Psoas muscle (tissue), 8 donors: ENCODE data around the gene MYO1E. TPM values are rescaled to one million over a fixed set of nuclear protein-coding genes. Genes with fewer than 3 reads are reported as not detected.

Experiments used
- ATAC-seq, 4 donors: fragments of 200-7000 bp; cut with Tn5 transposase; one replicate each; pipeline ENCODE4 v1.9.1; 2020; ENCODE audit warnings: moderate library complexity in 3 of 4, mild to moderate bottlenecking in 2 of 4
- DNase-seq, 2 donors: peaks; one replicate each; pipeline ENCODE4 v3.0.0-alpha.2; 2020
- H3K27ac ChIP-seq: fragments of 200-600 bp; one replicate; pipeline ENCODE4 v1.8.0; 2022
- H3K27me3 ChIP-seq, 3 donors: fragments of 200-600 bp in 1 of 3; one replicate each; pipeline versions ENCODE4 v1.6.1 to v1.8.0; 2013 to 2022; ENCODE audit warnings: low read length in 2 of 3, mild to moderate bottlenecking in 2 of 3, moderate library complexity in 1 of 3; ENCODE audit not compliant: insufficient read depth in 3 of 3
- H3K36me3 ChIP-seq, 2 donors: fragments of 200-600 bp in 1 of 2; one replicate each; pipeline versions ENCODE4 v1.6.1 to v1.8.0; 2013 to 2022; ENCODE audit warnings: low read depth in 1 of 2, mild to moderate bottlenecking in 1 of 2, moderate library complexity in 1 of 2; ENCODE audit not compliant: insufficient read depth in 1 of 2
- H3K4me1 ChIP-seq: fragments of 200-600 bp; one replicate; pipeline ENCODE4 v1.8.0; 2022
- H3K4me3 ChIP-seq: fragments of 200-600 bp; one replicate; pipeline ENCODE4 v1.8.0; 2022; ENCODE audit warnings: mild to moderate bottlenecking
- H3K9me3 ChIP-seq: fragments of 200-600 bp; one replicate; pipeline ENCODE4 v1.8.0; 2022
- CTCF ChIP-seq: fragments of 200-600 bp; IDR thresholded peaks from one replicate; pipeline ENCODE4 v1.8.0; 2022; ENCODE audit warnings: antibody characterized with exemption
- WGBS, 3 donors: extraction: QIAGEN DNeasy Blood & Tissue Kit; methylation state at CpG; one replicate each; pipeline versions ENCODE4 v1.1.6 to v1.1.7; 2013; 5-methylcytosine and 5-hydroxymethylcytosine counted together
- intact Hi-C, 2 donors: fragments of 100-400 bp; cut with DNase I; formaldehyde crosslinking; loops; one replicate each; pipeline versions ENCODE4 v1.11.0 to v1.14.2; 2022
- polyA plus RNA-seq, 3 donors: library from polyadenylated mRNA; stranded (reverse); fragments of 200-250 nt; gene quantifications; one replicate each; pipeline ENCODE4 v1.2.3, GENCODE V29; 2013
- total RNA-seq, 4 donors: library from RNA; stranded (reverse); fragmentation: NEBNext Ultra II Directional in 2 of 4; extraction: Animal tissue kit (Norgen Biotek cat#: 25700) in 2 of 4; gene quantifications; one replicate each; pipeline versions ENCODE4 v1.2.1 to v1.2.4, GENCODE V29; 2021 to 2023
- donor health status: healthy with polysubstance abuse.
- donor health status: DM: no; HTN: no; CAD: no; lungs with moderate emphysema.
- donor health status: Bipolar disorder and iron deficiency.
- donor health status: healthy.
- donor health status: DM: yes; HTN: yes; CAD: no.
- donor health status: DM: no; HTN: no; CAD: no.
- donor health status: DM: no; HTN: no; CAD: no.
- donor health status: DM: yes; HTN: yes; CAD: no.

Gene MYO1E
- total and polyA plus RNA-seq, 7 donors, result 10.0 to 53.7 (median 26.3) TPM

- H3K9me3 ChIP-seq, result no peaks in the 10 kb centered on the region
- ATAC-seq (no peak), DNase-seq (no peak)
- TF ChIP-seq CTCF, result no peak
- H3K4me3 ChIP-seq, result no peak overlapping the region
- H3K4me1 ChIP-seq, result no peaks in the 10 kb centered on the region
- WGBS, 3 donors, result 86 to 89% (median 87%) methylated on average over 4 of the region's 4 CpGs
- H3K36me3 ChIP-seq, result peaks cover 2 to 26% of the 10 kb centered on the region in 2 donors
- H3K27me3 ChIP-seq, result no peaks in the 10 kb centered on the region
- no peak overlapping the region for H3K27ac ChIP-seq
- intact Hi-C loops, result no loop called here
Observed at GRCh38 chr15:59229015-59229414, 143.7 kb downstream of the MYO1E start.

DNA sequence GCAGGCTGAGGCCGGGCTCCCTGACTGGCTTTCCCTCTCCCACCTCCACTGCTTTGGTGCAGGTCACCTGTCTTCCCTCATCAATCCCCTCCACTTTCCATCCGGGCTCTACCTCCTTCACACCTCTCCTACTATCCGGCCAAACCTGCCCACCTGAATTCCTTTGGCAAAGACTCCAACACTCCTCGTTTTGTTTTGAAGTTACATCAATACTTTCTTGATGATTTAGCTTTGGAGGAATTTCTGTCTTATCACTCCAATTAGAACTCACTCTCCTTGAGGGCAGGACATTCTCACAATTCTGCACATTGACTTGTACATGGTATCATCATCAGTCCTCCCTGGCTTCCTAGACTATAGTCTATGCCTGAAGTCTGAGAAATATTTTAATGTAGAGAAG is 145.7 kb downstream of the MYO1E start:
- no peak for TF ChIP-seq CTCF
- intact Hi-C loops, result no loop called here
- ATAC-seq (no peak), DNase-seq (no peak)
- Histone ChIP-seq H3K4me3 (no peak overlapping the region), H3K36me3 (peaks cover 2 to 44% of the 10 kb centered on the region in 2 donors), H3K4me1 (peaks cover 2% of the 10 kb centered on the region), H3K27me3 (no peaks in the 10 kb centered on the region), H3K9me3 (no peaks in the 10 kb centered on the region), H3K27ac (no peak overlapping the region)
- 86 to 95% (median 88%) methylated on average over 4 of the region's 4 CpGs for WGBS, 3 donors

DNA sequence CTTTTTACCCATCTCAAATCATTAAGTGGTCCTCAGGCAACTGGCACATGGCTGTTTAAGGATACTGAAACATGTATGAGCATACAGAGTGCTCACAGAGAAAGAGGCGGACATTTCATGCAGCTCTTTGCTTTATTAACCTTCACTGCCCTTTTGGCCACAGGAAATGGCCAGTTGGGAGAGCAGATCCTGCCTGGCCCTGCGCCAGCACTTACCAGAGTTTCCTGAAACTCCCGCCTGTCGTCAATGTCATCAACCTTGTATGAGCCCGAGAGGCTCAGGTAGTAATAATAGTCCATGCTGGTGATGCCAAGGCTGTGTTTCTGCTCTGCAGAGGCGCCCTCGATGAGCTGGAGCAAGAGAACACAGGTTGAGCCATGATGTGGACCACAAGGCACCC is 148.2 kb downstream of the MYO1E start:
- Histone ChIP-seq H3K9me3 (no peaks in the 10 kb centered on the region), H3K27me3 (no peaks in the 10 kb centered on the region), H3K27ac (no peak overlapping the region), H3K4me3 (no peak overlapping the region), H3K4me1 (peaks cover 2% of the 10 kb centered on the region), H3K36me3 (peaks cover 2 to 46% of the 10 kb centered on the region in 2 donors)
- WGBS, 3 donors, result 74 to 83% (median 77%) methylated on average over 7 of the region's 7 CpGs
- ATAC-seq, result no peak
- no peak for TF ChIP-seq CTCF
- DNase-seq, result peak; percentile 23 to 64
- intact Hi-C loops, result no loop called here

- DNase-seq, result no peak
- H3K27me3 ChIP-seq, result no peaks in the 10 kb centered on the region
- peaks cover 2% of the 10 kb centered on the region for H3K4me1 ChIP-seq
- no peak for TF ChIP-seq CTCF
- 53 to 77% (median 56%) methylated on average over 3 of the region's 3 CpGs for WGBS, 3 donors
- no peaks in the 10 kb centered on the region for H3K9me3 ChIP-seq
- intact Hi-C loops, result no loop called here
- H3K36me3 ChIP-seq, result peaks cover 2 to 51% of the 10 kb centered on the region in 2 donors
- no peak overlapping the region for H3K27ac ChIP-seq
- ATAC-seq, result peak in 1 of 4 donors; percentile 49
- H3K4me3 ChIP-seq, result no peak overlapping the region
Observed at GRCh38 chr15:59223736-59224135, 148.9 kb downstream of the MYO1E start.

DNA sequence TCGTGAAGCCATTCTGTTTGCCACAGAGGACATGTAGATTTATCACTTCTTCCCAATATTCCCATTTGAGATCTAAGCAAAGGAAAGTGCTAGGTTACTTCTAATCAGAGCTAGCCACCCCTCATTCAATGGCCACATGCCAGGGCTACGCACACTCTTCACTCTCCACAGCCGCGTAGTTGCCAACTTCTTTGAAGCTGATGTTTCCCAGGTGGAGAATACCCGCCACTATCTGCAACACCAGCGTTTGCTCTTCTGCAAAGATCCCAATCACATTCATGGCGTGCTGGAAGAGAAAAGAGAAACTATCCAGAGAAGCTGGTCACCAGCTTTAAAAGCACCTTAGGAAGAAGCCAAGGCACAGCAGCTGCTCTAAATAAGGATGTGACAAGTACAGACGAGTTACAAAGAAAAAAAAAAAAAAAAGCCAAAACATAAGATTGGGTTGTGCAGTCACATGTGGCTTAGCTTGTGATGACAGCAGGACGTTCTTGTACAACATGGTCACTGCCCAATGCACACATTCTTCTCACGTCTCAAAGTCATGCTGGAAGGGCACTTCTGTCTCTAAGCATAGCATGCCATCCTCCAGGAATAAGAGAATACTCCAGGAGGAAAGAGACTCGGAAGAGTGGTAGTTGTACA is 149.6 kb downstream of the MYO1E start:
- ATAC-seq (no peak), DNase-seq (no peak)
- Histone ChIP-seq H3K4me3 (no peak overlapping the region), H3K36me3 (peaks cover 2 to 58% of the 10 kb centered on the region in 2 donors), H3K4me1 (peaks cover 2% of the 10 kb centered on the region), H3K27ac (no peak overlapping the region), H3K9me3 (no peaks in the 10 kb centered on the region), H3K27me3 (no peaks in the 10 kb centered on the region)
- WGBS, 3 donors, result 82 to 88% (median 83%) methylated on average over 11 of the region's 11 CpGs
- no peak for TF ChIP-seq CTCF
- intact Hi-C loops, result no loop called here
